LNCAP (cell line): Measurements from ENCODE around the gene IRF4.

Source experiments
- TF ChIP-seq, protein P1 (sequence below): fragments of 450-650 bp; IDR thresholded peaks from 2 replicates; pipeline ENCODE4 v1.5.1; 2017; ENCODE audit warnings: mild to moderate bottlenecking

Gene IRF4

GRCh38 chr6:452301-453067 is 60.9 kb downstream of the IRF4 start:
- TF ChIP-seq, protein P1, sequence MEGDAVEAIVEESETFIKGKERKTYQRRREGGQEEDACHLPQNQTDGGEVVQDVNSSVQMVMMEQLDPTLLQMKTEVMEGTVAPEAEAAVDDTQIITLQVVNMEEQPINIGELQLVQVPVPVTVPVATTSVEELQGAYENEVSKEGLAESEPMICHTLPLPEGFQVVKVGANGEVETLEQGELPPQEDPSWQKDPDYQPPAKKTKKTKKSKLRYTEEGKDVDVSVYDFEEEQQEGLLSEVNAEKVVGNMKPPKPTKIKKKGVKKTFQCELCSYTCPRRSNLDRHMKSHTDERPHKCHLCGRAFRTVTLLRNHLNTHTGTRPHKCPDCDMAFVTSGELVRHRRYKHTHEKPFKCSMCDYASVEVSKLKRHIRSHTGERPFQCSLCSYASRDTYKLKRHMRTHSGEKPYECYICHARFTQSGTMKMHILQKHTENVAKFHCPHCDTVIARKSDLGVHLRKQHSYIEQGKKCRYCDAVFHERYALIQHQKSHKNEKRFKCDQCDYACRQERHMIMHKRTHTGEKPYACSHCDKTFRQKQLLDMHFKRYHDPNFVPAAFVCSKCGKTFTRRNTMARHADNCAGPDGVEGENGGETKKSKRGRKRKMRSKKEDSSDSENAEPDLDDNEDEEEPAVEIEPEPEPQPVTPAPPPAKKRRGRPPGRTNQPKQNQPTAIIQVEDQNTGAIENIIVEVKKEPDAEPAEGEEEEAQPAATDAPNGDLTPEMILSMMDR: no peak

GRCh38 chr6:453152-453551 is 61.6 kb downstream of the IRF4 start:
- TF ChIP-seq, protein P1: no peak

DNA sequence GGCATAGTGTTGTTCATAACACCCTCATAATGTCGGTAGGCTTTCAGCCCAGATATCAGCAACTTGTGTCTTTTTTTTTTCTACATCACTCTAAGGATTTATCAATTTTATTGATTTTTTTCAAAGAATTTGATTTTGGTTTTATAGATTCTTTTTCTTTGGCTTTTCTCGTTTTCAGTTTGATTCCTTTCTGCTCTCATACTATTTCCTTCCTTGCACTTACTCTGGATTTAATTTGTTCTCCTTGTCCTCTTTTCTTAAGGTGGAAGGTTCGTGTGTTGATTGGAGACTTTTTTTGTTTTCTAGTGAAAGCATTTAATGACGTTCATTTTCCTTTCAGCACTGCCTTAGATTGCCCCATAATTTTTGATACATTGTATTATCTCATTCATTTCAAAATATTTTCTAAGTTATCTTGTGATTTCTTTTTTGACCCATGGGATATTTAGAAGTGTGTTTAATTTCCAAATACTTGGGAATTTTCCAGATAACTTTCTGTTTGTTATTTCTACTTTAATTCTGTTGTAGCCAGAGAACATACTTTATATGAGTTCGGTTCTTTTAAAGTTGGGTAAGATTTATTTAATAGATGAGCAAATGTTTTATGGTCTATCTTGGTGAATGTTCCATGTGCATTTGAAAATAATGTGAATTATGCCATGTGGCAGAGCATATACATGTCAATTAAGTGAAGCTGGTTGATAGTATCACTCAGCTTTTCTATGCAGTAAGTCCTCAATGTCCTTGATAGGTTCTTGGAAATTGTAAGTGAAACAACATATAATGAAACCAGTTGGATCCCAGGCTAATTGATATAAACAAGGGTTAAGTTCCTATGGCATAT is 62.8 kb downstream of the IRF4 start:
- TF ChIP-seq, protein P1: no peak

GRCh38 chr6:455006-455585 is 63.5 kb downstream of the IRF4 start:
- TF ChIP-seq, protein P1: no peak

DNA sequence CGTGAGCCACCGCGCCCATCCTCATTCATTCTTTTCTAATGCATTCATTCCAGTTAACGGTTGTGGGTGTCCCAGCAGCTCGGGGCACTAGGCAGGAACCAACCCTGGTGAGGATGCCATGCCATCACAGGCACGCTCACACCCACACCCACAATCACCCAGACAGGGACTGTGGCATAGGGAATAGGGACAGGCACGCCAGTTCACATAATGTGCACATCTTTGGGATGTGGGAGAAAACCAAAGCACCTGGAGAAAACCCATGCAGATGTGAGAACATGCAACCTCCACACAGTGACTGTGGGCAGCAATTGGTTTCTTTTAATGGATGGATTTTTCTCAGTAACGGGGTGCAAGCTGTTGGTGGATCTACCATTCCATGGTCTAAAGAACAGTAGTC is 64.3 kb downstream of the IRF4 start:
- TF ChIP-seq, protein P1: no peak

- TF ChIP-seq, protein P1: no peak
Measured at GRCh38 chr6:456358-456867, 64.9 kb downstream of the IRF4 start.

DNA sequence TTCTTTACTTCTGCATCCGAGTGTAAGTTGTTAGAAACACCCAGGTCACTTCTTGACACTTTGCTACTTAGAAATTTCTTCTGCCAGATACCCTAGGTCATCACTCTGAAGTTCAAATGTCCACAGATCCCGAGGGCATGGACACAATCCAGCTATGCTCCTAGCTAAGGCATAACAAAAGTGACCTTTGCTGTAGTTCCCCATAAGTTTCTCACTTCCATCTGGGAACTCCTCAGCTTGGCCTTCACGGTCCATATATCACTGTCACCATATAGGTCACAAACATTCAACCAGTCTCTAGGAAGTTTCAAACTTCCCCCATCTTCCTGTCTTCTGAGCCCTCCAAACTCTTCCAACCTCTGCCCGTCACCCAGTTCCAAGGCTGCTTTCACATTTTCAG is 65.3 kb downstream of the IRF4 start:
- TF ChIP-seq, protein P1: no peak
